HG02642 (cell line): ENCODE measurements around the gene COL21A1.

Experiments
- ATAC-seq: cut with Tn5 transposase; IDR thresholded peaks from one replicate; pipeline ENCODE4 v1.9.1; 2021; ENCODE audit warnings: mild to moderate bottlenecking; ENCODE audit not compliant: unreplicated experiment, poor library complexity

The COL21A1 gene

DNA sequence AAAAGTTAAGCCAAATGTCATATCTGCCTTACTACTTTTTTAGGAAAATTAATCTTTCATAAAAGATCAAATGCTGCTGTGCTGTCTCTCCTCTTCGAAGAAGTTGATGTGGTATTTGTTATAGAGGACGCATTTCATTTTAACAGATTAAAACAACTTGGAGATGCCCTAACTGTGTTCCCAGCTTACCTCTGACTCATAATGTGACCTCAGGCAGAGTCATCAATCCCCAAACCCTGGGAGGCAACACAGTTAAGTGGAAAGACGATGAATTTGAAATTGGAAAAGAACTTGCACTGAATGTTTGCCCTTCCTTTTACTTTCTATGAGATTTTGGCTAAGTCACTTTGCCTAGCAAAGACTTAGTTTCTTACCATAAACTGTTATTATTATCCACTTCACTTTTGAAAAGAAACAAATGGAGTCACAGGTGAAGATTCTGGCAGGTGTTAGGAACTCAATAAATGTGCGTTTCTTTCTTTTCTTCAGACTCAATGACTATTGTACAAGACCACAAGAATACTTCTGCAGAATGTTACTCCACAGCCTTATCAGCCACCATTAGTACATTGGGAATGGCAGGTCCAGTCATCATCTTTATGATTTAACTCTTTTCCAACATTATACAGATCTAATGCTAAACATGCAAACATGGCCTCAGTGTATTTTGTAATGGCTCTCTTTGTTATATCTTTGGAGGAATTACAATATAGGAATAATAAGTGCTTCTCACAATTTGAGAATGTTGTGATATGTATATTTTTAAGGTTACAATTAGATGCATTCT, 102.6 kb downstream of the COL21A1 start:
- ATAC-seq: no peak

- ATAC-seq: no peak
Measured at GRCh38 chr6:56143796-56144195, 103.6 kb downstream of the COL21A1 start.

- no peak for ATAC-seq
Measured at GRCh38 chr6:56140090-56140489, 107.3 kb downstream of the COL21A1 start.

- ATAC-seq: no peak
Measured at GRCh38 chr6:56115715-56116114, 131.7 kb downstream of the COL21A1 start.

- no peak for ATAC-seq
Measured at GRCh38 chr6:56109149-56109548, 138.2 kb downstream of the COL21A1 start.

DNA sequence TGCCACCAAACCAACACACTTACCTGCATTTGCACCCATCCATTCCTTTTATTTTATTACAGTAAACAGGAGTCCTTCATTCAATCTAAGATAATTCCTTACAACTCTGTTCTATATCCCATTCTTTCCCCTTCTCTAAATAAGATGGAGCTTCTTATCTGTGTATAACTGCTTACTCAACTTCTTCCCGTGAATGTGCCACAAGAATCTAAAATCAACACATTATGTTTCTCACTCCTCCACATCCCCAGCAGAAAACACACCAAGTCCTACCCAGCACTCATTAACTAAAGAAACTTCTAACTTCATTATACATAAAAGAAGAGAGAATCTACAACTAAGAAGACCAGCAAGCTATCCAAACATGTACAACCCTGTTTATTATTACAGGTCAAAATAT, 141.1 kb downstream of the COL21A1 start:
- ATAC-seq: no peak

- ATAC-seq: no peak
Measured at GRCh38 chr6:56104591-56104990, 142.8 kb downstream of the COL21A1 start.

GRCh38 chr6:56102216-56102615, 145.2 kb downstream of the COL21A1 start:
- ATAC-seq: no peak

GRCh38 chr6:56101141-56101553, 146.2 kb downstream of the COL21A1 start:
- no peak for ATAC-seq

DNA sequence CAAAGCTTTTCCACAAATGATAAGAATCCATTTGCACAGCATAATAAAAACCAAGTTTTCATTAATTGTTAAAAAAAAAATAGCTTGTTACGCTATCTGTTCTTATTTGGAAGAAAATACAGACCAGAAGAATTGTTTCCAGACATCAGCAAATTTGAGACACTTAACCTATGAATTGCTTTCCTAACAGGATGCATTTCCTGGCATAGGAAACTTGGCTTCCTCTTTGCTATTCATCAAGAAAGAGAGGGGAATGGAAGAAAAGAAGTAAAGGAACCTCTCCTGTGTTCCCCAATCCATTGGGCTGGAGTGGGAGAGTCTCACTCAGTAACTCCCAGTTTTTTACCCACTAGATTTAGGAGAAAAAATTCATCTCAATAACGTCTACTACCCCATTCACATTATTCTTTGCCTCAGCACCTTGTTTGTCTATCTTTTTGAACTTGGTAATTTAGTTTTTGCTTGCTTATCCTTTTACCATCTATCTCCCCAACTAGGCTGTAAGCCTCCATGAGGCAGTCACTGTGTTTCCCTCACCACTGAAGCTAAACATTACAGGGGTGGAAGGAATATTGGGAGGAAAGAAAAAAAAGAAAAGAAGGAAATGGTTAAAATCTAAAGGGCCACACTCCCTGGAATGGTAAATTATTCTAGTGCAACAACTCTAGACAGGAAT, 150.3 kb downstream of the COL21A1 start:
- no peak for ATAC-seq

DNA sequence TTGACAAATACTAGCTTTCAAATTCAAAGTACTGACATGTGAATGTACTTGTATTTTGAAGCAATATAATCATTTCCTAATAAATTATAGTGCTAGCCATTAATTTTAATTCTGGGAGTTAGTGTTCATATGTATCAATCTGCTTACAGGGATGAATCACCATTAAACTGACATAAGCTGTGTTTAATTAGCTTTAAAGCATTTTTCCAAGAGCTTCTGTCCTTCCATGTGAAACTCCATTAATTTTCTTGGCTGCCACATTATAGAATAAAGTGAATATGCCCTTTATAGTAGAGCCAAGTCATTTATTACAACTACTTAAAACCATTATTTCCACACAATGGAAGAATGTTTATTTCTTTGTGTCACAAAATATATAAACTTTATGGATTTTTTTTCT, 150.8 kb downstream of the COL21A1 start:
- ATAC-seq: no peak

- no peak for ATAC-seq
Measured at GRCh38 chr6:56093776-56094175, 153.6 kb downstream of the COL21A1 start.

- no peak for ATAC-seq
Measured at GRCh38 chr6:56091159-56091869, 156.1 kb downstream of the COL21A1 start.

- no peak for ATAC-seq
Measured at GRCh38 chr6:56088641-56089040, 158.7 kb downstream of the COL21A1 start.

GRCh38 chr6:56087421-56087820, 160.0 kb downstream of the COL21A1 start:
- no peak for ATAC-seq

DNA sequence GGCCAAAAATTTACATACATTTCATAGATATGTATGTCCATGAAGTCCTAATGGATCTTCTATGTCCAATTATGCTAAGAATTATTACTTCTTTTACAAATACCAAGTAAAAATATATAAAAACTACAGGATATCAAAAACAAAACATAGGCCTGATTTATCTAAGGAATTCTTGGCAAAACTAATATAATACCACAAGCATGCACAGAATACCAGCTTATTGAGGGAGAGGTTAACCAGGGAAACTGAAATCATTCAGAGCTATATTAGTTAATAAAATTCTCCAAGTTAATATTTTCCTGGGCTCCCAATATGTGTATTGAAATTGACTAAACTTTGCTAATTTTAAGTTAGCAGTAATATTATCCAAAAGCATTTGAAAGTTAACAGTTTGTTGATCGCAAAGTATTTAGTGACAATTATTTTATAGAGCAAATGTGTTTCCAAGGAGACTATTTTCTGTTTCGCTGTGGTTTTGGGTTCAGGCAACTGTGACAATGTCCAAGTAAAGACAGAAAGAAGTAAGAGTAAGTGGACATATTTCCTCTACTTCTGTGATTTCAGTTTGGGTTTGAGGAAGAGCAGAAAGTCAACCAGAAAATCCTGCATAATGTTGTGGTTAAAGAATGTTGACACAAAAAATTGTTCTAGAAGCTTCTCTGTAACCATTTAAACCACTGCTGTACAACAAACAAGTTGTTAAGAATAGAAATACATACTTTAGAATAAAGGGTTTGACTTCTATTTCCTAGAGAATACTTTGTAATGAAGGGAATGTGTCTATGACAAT, 167.4 kb downstream of the COL21A1 start:
- no peak for ATAC-seq

DNA sequence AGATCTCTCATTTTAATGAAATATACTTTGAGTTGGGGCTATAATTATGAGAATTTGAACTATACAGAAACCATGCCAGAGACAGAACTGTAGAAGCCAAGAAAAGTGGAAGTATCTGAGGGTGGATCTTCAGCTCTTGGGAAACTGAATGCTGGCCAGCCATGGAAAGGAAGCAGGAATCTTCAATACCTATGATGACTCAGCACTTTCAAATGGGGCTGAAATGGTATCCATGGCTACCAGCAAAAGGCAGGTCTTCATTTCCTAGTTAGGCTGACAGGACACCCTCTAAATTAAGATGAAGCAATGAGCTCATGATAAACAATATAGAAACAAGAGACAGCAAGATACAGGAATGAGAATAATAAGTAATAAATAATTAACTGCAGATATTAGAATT, 171.3 kb downstream of the COL21A1 start:
- ATAC-seq: no peak

DNA sequence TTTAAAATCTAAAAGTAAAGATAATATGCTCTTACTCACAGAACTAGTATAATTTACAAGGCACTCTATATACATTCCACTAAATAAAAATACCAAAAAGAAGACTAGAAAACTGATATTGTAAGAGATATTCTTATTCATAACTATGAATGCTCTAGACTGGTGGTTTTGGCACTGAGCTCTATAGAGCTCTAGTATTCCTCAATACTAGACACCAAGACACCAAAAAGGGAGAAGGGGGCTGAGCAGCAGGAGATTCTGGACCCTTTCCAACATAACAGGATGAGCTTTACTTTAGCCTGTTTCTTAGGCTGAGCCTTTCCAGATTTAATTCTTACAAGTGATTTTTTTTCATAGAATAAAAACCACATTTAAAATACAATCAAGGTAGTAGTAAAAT, 173.6 kb downstream of the COL21A1 start:
- ATAC-seq: no peak

GRCh38 chr6:56073315-56073714, 174.1 kb downstream of the COL21A1 start:
- ATAC-seq: no peak

DNA sequence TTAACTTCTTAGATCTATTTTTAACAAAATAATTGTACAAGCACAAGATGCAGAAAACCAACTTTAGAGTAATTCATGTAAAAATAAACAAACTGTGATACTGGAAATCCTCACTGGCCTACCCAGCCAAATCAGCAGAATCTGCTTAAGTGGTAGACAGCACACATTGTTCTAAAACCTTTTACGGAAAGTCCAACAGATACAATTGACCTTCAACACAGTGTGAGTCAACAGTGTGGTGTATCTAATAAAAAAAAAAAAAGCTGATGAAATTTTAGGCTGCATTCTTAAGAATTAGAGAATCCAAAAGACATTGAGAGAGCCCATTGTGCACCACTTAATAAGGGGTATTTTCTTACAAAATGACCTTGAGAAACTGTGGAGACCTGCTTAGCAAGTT, 174.5 kb downstream of the COL21A1 start:
- ATAC-seq: no peak

- ATAC-seq: no peak
Measured at GRCh38 chr6:56065408-56065807, 182.0 kb downstream of the COL21A1 start.
